DND-41 (cell line): ENCODE results near the gene CHRM3.

Source experiments
- CTCF ChIP-seq: IDR thresholded peaks from 2 replicates; pipeline ENCODE4 v1.5.1; 2012; ENCODE audit warnings: borderline replicate concordance, low read length, moderate library complexity, mild to moderate bottlenecking; ENCODE audit not compliant: poor library complexity, severe bottlenecking; ENCODE audit errors: extremely low read depth
- EZH2 ChIP-seq: IDR thresholded peaks from 3 replicates; pipeline ENCODE4 v1.6.1; 2012; ENCODE audit warnings: borderline replicate concordance, low read depth, mild to moderate bottlenecking, moderate library complexity, low read length, inconsistent platforms; ENCODE audit not compliant: severe bottlenecking

- TF ChIP-seq CTCF (no peak), EZH2 (no peak)
These were observed 40.6 kb downstream of the CHRM3 start for GRCh38 chr1:239426821-239427475.
